ENCODE data around the gene EPB41L4B. TPM values are rescaled to one million over a fixed set of nuclear protein-coding genes. Genes with fewer than 3 reads are reported as not detected.

Gene EPB41L4B
- total and polyA plus RNA-seq, 8 donors: 10.3 to 17.7 (median 15.3) TPM

DNA sequence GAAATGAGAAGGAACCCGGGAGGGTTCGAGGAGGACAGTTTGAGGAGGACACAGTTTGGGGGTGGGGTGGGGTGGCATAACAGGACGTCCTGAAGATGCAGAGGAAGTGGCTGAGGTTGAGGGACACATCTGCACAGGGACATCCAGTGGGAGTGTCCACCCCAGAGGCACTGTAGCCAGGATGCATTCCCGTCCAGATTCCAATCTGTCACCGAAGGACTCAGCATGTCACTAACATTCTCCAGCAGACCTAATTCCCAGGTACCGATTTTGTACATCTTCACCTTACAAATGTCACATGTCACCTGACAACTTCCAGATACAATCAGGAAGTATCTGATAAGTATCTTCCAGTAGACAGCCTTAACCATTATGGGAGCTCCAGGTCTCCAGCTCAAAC, 42.6 kb downstream of the EPB41L4B start:
- intact Hi-C loops (cut with DNase I): no loop called here
- Histone ChIP-seq H3K4me1 (no peaks in the 10 kb centered on the region), H3K36me3 (no peaks in the 10 kb centered on the region), H3K4me3 (no peak overlapping the region), H3K27me3 (no peaks in the 10 kb centered on the region), H3K9me3 (no peaks in the 10 kb centered on the region), H3K27ac (no peak overlapping the region)
- TF ChIP-seq, protein P1, sequence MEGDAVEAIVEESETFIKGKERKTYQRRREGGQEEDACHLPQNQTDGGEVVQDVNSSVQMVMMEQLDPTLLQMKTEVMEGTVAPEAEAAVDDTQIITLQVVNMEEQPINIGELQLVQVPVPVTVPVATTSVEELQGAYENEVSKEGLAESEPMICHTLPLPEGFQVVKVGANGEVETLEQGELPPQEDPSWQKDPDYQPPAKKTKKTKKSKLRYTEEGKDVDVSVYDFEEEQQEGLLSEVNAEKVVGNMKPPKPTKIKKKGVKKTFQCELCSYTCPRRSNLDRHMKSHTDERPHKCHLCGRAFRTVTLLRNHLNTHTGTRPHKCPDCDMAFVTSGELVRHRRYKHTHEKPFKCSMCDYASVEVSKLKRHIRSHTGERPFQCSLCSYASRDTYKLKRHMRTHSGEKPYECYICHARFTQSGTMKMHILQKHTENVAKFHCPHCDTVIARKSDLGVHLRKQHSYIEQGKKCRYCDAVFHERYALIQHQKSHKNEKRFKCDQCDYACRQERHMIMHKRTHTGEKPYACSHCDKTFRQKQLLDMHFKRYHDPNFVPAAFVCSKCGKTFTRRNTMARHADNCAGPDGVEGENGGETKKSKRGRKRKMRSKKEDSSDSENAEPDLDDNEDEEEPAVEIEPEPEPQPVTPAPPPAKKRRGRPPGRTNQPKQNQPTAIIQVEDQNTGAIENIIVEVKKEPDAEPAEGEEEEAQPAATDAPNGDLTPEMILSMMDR (IDR thresholded peaks at IDR 0.05): no peak
- ATAC-seq (no peak), DNase-seq (no peak)

DNA sequence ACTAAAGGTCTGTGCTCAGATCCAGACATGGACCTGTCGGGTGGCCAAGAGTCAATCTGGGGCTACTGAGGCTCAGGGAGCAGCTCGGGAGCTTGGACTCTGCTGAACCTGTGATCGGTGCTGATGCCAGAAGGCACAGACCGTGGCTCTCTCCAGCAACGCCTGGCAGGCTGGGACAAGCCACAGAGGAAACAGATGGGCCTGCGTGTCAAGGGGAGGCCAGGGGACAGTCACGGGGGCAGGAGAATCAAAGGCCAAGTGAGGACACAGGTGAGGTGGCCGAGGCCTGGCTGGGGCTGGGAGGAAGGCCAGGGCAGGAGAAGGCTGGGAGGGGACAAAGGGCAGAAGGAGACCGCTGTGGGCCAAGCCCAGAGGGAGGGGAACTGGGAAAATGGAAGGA, 43.4 kb downstream of the EPB41L4B start:
- Histone ChIP-seq H3K9me3 (no peaks in the 10 kb centered on the region), H3K36me3 (no peaks in the 10 kb centered on the region), H3K27me3 (no peaks in the 10 kb centered on the region), H3K4me1 (no peaks in the 10 kb centered on the region), H3K4me3 (no peak overlapping the region), H3K27ac (no peak overlapping the region)
- TF ChIP-seq, protein P1 (IDR thresholded peaks at IDR 0.05): no peak
- no peak for ATAC-seq
- intact Hi-C loops (cut with DNase I): no loop called here
- no peak for DNase-seq

GRCh38 chr9:109276469-109277440, 44.1 kb downstream of the EPB41L4B start:
- no peak overlapping the region for H3K4me3 ChIP-seq
- no peaks in the 10 kb centered on the region for H3K27me3 ChIP-seq
- no peak overlapping the region for H3K27ac ChIP-seq
- intact Hi-C loops (cut with DNase I): no loop called here
- DNase-seq: no peak
- H3K36me3 ChIP-seq: no peaks in the 10 kb centered on the region
- TF ChIP-seq, protein P1 (IDR thresholded peaks at IDR 0.05): no peak
- no peak for ATAC-seq
- no peaks in the 10 kb centered on the region for H3K9me3 ChIP-seq
- no peaks in the 10 kb centered on the region for H3K4me1 ChIP-seq

DNA sequence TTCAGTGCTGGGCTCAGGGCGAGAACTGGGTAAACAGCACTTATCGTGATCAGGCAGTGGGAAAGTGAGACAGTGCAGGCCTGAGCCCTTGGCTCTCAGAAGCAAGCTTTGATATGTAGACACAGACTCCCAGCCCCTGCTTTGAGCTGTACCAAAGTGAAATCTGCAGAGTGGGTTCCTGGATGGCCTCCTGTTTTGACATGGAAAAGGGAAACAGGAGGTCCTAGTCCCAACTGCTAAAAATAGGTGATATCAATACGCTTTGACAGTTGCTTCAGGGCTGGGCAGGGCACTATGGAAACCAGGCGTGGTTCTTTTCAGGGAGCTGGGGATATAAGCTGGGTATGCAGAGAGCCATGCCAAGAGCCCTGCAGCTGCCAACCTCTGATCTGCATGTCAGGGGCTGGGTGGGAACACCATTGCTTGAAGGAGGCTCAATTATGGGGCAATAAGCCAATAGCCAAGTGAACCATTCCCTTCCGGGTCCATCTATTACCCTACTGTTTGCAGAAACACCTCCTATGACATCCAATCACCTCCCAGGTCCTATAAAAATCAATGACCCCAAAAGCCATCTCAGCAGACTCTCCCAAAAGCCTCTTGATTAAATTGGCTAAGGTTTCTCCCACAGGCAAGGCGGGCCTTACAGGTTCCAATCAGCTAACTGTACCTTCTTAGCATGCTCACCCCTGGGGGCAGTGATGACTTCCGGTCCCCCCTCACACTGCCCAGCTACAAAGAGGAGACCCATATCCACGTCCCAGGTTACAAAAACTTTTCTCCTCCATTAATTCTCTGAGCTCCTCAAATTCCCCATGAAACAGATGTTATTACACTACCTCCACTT, 45.8 kb downstream of the EPB41L4B start:
- ATAC-seq (no peak), DNase-seq (no peak)
- H3K9me3 ChIP-seq: no peaks in the 10 kb centered on the region
- H3K27ac ChIP-seq: no peak overlapping the region
- no peaks in the 10 kb centered on the region for H3K27me3 ChIP-seq
- H3K4me1 ChIP-seq: no peaks in the 10 kb centered on the region
- no peaks in the 10 kb centered on the region for H3K36me3 ChIP-seq
- H3K4me3 ChIP-seq: no peak overlapping the region
- TF ChIP-seq, protein P1 (IDR thresholded peaks at IDR 0.05): no peak
- intact Hi-C loops (cut with DNase I): no loop called here

- Histone ChIP-seq H3K27ac (no peak overlapping the region), H3K9me3 (no peaks in the 10 kb centered on the region), H3K36me3 (no peaks in the 10 kb centered on the region), H3K27me3 (no peaks in the 10 kb centered on the region), H3K4me1 (no peaks in the 10 kb centered on the region), H3K4me3 (no peak overlapping the region)
- intact Hi-C loops (cut with DNase I): no loop called here
- DNase-seq (no peak), ATAC-seq (no peak)
- TF ChIP-seq, protein P1 (IDR thresholded peaks at IDR 0.05): no peak
Observed at GRCh38 chr9:109273869-109274268, 47.0 kb downstream of the EPB41L4B start.

All from left lung (tissue), 10 donors.